GM18907 (cell line): ENCODE measurements around the gene CREB3L2.
A peak's percentile ranks its signal among the peaks of the same experiment; 100 is the strongest.

Experiments
- ATAC-seq: cut with Tn5 transposase; IDR thresholded peaks from one replicate; pipeline ENCODE4 v1.9.1; 2021; ENCODE audit warnings: mild to moderate bottlenecking, moderate library complexity; ENCODE audit not compliant: unreplicated experiment

Gene CREB3L2

GRCh38 chr7:137953665-137954470, 48.0 kb downstream of the CREB3L2 start:
- ATAC-seq: peak; percentile 52

- ATAC-seq: no peak
These were observed 48.7 kb downstream of the CREB3L2 start for GRCh38 chr7:137953043-137953664.

- no peak for ATAC-seq
These were observed 49.5 kb downstream of the CREB3L2 start for GRCh38 chr7:137952426-137952805.

DNA sequence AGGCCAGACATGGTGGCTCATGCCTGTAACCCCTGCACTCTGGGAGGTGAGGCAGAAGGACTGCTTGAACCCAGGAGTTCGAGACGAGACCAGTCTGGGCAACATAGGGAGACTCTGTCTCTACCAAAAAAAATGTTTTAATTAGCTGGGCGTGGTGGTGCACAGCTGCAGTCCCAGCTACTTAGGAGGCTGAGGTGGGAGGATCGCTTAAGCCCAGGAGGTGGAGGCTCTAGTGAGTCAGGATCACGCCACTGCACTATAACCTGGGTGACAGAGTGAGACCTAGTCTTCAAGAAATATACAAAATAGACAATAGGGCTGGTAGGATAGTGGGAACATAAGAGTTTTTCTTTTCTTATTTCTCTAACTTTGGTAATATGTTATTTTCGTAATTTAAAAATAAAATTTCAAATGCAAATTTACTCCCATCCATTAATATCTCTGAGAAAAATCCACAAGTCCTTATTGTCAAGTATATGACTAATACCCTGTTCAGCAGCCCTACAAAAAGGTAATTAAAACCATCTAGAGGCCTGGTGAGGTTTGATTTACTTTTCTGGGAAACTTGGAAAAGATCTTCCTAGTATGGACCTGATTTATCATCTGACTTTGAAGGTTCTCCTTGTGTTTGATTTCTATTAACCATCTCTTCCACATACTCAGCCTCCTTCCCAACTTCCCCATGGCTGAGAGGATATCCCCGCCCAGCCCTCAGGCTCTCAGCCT, 50.0 kb downstream of the CREB3L2 start:
- ATAC-seq: no peak

DNA sequence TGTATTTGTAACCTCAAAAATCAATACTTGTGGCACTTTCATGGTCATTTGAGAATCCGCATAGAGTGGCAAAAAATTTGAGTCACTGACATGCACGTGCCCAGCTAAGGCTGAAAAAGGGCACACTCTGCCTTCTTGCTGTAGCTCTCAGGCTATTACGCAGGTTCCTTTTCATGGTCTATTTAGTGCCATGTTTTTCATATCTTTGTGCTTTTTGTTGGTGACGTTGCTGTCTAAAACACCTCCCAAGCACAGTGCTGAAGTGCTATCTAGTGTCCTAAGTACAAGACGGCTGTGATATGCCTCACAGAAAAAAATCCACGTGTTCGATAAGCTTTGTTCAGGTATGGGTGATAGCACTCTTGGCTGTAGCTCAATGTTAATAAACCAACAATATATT, 50.9 kb downstream of the CREB3L2 start:
- ATAC-seq: no peak

- no peak for ATAC-seq
These were observed 51.6 kb downstream of the CREB3L2 start for GRCh38 chr7:137950263-137950621.

- ATAC-seq: no peak
These were observed 52.2 kb downstream of the CREB3L2 start for GRCh38 chr7:137949416-137950262.

DNA sequence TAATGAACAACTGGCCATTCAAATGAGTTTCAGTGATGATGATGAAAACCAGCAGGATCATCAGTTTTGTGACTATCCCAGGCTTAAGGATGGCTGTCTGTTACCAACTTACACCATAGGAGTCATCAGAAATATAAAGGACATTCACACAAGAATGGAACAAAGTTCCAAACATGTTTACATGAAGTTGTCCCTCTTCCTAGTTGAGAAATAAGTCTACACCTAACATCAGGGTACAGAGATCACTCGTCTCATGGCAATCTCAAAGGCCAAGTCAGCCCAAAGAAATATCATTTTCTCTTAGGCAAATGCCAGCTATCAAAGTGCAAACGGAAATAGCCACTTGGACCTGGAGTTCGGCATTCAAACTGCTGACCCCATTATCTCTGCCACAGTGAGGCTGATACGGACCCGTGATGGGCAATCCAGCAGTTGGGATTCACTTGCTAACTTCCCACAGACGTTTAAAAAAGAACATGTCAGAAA, 53.0 kb downstream of the CREB3L2 start:
- ATAC-seq: no peak

DNA sequence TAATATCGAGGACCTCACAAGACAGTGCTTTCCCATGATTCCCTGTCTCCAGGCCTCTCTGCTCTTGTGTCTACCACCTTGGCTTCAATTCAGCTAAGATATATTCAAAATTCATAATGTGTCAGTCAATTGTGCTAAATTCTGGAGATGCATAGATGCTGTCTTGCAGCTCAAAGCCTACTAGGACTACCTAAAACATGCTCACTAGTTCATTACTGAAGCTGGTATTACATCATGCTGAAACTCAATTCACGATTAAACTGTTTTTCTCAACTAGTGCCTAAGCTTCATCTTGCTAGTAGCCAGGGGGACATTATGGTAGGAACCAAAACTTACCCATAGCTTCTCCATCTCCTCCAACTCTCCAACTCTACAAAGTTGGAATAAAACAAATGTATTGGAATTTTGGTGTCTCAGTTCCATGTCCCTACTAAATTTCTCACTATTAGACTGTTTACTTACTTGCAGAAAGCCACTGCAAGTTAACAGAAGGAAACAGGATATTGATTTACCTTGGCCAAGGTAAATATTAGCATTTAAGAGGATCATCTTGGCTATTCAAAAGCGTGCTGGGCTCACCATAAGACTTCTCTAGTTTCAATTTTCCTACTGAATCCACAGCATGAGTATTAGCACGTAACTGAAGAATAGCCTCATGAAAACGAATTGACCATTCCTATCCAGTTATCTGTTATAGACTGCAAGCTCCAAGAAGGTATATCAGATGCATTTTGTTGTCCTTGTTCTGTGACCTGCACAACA, 53.6 kb downstream of the CREB3L2 start:
- no peak for ATAC-seq

- ATAC-seq: no peak
These were observed 54.8 kb downstream of the CREB3L2 start for GRCh38 chr7:137947046-137947445.

- ATAC-seq: no peak
These were observed 55.9 kb downstream of the CREB3L2 start for GRCh38 chr7:137946011-137946410.

DNA sequence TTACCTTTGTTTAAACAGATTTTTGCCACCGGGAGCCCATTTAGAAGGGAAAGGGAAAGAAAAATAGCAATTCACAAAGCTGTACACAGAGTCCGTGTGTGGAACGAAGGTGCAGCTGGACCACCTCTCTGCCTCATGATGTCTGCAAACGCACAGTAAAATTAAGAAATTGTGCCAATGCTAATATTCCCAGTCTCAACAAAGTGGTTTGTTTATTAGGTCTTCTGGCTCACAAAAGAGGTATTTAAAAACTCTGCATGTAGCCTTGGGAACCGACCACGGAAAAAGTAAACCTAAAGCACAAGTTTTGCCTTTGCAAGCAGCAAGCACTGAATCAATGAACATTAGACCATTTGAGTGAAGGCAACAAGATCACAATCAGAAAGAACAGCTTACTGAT, 57.7 kb downstream of the CREB3L2 start:
- no peak for ATAC-seq

GRCh38 chr7:137943132-137943551, 58.7 kb downstream of the CREB3L2 start:
- ATAC-seq: no peak

GRCh38 chr7:137942484-137943115, 59.3 kb downstream of the CREB3L2 start:
- no peak for ATAC-seq

DNA sequence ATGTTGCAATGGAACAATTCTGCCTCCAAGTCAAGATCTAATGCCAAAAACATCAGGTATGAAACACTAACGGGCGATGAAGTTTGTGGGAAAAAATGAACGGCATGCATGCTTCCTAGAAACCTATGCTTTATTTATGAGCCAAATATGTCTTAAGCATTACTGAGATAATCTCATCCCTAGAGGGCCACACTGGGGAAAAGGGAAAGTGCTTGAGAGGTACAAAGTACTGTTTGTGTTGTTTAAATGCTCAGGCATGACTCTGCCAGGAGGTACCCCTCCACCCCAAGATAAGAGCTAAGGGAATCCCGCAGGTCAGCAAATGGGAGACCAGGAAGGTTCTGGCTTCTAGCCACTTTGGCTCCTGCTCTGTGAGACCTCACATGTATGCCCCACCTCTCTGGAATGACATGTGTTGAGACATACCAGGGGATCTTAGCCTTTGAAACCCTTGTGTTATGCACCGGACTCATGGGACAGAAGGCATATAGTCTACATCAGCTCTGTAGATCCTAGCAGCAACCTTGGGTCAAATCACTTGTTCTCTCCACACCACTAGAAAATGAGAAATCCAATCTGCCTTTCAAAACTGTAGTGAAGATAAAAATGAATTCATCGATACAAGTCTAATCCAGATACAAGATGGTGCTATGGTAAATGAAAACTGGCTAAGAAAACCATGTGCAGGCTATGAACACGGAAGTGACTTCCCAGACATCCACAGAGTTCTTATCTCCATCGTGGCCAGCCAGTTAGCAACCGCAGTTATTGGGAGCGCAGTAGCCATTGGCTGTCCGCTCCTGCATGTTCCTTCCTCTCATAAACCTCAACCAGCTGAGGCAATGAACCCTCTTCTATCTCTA, 61.0 kb downstream of the CREB3L2 start:
- ATAC-seq: no peak

DNA sequence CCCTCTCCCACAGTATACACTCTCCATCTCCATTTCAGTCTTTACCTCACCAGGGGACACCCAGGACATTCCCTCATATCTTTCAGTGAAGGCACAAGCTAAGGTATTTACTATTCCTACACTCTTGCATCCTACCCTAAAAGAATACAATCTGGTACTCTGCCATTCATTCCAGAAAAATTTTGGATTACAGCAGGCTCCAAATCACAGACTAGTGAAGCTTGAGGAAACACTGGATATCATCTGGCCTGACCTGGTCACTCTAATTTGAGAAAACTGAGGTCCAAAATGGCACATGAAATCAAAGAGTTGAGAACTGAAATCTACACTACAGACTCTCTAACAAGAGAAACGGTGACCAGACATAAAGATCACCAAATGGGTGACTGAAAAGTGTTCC, 61.7 kb downstream of the CREB3L2 start:
- no peak for ATAC-seq

GRCh38 chr7:137937202-137937560, 64.7 kb downstream of the CREB3L2 start:
- no peak for ATAC-seq

GRCh38 chr7:137936509-137937201, 65.2 kb downstream of the CREB3L2 start:
- no peak for ATAC-seq
